GM21723 (cell line): Measurements from ENCODE around the gene ZFPM1.
A peak's percentile ranks its signal among the peaks of the same experiment; 100 is the strongest.

ENCODE experiments used
- ATAC-seq: cut with Tn5 transposase; IDR thresholded peaks from one replicate; pipeline ENCODE4 v1.9.1; 2021; ENCODE audit warnings: mild to moderate bottlenecking, moderate library complexity; ENCODE audit not compliant: unreplicated experiment

The ZFPM1 gene

DNA sequence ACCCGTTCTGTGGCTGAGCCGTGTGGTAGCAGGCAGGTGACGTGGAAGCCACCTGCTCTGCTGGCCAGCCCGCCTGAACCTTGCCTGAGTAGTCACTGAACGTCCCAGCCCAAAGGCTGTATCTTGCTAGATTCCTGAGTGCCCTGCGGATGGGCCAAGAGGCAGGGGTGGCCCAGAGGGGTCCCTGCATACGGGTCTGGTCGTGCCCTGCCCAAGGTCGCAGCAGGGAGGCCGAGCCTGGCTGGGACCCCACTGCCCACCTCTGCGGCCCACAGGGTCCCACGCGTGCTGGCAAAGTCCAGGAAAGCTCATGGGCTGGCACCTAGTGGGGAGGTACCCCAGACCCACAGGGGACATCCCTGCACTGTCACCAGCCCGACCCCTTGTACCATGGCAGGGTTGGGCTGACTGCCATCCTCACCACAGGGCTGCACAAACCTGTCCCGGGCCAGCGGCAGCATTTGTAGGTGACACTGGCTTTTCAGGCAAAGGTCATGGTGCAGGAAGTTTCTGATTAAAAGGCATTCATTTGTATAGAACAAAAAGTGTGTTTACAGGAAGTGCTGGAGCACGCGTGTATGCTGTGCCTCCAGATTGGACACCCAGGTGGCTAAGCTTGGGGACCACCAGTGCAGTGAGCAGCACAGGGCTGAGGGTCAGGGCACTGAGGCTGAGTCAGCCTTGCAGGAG, 72.0 kb downstream of the ZFPM1 start:
- no peak for ATAC-seq

DNA sequence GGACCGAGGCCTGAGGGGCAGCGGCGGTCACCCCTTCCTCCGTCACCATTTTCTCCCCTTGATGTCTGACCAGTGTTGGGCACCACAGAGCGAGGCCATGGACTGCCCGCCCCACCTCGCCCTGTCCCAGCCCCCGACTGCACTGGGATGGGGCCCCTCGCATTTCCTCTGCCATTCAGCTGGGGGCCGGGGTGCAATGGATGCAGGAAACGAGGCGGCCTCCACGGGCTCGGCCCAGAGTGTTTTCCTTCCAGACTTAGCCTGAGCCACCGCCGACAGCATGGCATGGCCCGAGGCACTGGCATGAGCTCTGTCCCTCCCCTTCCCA, 72.5 kb downstream of the ZFPM1 start:
- ATAC-seq: no peak

DNA sequence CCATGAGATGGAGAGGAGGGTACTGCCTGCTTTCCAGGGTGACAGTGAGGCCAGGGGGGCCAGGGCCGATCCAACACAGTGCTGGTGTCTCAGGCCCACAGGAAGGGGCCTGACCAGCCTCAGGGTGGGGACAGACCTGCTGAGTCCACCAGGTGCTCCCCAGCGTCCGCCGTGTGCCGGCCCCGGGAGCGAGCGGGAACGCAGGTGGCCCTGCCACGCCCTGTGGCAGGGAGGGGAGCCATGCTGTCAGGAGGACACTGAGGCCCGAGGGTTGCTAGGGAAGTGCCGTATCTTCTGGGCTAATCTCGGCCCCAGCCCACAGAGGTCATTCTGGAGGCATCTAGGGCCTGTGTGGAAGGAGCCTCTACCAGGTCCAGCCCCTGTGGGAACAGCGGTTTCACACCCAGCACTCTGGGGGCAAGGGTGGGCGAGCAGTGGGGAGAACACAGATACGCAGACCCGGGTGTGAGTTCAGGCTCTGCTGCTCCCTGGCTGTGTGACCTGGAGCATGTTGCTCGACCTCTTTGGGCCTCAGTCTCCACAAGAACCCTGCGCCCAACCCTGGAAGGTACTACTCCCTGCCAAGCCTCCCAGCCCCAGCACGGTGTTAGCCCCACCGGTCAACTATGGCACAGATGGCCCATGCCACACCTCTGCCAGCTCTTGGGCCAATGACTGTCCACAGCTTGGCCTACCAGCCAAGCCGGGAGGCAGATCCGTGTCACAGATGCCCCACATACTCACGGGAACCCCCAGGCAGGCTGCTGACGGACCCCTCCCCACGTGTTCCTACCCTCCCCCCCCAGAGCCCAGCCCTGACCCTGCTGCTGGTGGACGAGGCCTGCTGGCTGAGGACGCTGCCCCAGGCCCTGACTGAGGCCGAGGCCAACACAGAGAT, 73.2 kb downstream of the ZFPM1 start:
- ATAC-seq: no peak

DNA sequence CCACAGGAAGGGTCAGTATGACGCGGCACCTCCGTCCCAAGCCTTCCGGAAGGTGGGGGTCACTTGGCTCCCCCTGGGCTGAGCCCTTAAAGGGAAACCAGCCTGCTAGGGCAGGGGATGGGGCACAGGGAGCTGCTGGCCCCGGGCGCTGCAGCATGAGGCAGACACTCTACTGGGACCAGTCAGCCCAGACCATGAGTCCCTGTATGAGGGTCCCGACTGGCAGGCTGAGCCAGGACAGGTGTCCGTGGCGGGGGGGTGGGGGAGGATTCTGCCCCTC, 73.8 kb downstream of the ZFPM1 start:
- no peak for ATAC-seq

DNA sequence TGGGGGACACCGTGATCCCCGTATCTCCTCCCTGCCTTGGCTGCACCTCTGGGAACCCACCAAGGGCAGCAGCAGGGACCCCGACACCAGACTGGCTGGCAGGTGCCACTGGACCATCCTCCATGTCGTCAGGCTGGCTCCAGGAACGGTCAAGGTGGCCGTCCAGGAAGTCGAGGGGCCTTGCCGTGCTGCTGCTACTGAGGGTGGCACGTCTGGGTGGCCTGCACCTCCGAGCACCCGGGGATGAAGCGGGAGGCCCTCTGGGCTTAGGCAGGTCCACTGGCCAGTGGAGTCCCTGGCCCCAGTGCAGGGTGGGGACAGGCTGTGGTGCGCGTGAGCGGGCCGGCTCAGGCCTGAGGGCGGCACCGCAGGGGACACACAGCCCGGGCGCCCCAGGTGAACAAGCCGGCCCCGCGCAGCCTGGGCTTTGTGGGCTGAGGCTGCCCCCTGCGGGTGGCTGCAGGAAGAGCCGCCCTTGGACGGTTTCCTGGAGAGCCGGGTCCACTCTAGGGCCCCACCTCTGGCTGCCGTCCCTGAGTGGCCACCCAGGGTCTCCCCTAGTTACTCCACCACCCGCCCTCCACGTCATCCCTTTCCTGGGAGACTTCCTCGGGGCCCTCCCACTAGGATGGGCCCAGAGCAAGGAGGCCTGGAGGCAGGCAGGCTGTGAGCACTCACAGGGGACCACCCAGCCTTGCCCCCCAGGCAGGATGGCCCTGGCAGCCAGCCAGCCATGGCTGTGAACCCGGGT, 74.3 kb downstream of the ZFPM1 start:
- ATAC-seq: no peak

DNA sequence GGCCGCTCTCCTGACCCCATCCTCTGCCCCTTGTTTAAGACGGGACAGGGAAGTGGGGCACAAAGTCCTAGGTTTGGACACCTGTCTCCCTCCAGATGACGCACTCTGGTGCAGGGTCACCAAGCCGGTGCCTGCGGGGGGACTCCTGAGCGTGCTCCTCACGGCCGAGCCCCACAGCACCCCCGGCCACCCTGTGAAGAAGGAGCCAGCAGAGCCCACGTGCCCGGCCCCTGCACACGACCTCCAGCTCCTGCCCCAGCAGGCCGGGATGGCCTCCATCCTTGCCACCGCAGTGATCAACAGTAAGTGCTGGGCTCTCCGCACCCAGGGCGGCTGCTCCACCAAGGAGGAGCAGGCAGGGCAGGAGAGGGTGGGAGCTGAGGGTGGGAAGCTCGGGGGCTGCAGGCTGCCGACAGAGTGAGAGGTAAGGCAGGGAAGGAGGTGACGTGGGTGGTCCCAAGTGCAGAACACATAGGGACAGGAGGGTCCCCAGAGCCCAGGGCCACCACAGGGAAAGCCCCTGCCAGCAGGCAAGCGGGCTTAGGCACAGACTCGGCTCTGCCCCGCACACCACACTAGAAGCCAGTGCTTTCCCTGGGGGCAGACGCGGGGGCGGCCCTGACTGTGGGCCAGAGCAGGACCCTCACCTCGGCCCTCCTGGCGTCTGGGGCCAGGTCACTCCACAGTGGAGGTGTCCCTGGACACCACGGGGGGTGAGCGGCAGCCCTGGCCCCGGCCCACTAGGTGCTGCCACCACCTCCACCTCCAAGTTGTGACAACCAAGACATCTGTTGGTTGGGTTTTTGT, 75.1 kb downstream of the ZFPM1 start:
- no peak for ATAC-seq

DNA sequence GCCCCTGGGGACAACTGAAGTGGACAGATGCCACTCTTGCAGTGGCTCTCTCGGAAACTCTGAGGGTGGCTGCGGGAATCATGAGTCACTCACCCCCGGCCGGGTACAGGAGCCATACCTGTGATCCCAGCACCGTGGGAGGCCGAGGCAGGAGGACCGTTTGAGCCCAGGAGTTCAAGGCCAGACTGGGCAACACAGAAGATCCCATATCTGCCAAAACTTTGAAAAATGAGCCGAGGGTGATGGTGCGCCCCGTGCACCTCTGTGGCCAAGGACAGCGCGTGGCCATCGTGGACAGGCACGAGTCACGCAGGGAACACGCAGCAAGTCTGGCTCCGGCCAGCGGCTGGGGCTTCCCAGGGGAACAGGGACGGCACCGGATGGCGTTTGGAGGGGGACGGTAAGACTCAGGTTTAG, 75.8 kb downstream of the ZFPM1 start:
- no peak for ATAC-seq

DNA sequence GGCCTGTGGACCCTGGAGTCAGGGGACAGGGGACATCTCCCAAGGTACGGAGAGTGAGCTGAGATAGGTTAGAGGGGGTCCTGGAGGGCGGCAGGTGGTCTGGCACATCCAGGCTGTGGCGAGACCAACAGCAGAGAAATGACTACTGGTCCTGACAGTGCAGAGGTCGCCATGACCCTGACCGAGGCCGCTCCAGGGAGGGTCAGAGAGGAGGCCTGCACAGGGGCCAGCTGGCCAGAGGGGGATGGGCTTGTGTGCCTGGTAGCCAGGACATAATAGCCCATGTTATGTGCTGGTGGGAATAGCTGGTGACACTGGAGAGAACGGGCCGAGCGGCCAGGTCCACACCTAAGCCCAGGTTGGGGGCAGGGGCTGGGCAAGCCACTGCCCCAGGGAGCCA, 76.5 kb downstream of the ZFPM1 start:
- no peak for ATAC-seq

DNA sequence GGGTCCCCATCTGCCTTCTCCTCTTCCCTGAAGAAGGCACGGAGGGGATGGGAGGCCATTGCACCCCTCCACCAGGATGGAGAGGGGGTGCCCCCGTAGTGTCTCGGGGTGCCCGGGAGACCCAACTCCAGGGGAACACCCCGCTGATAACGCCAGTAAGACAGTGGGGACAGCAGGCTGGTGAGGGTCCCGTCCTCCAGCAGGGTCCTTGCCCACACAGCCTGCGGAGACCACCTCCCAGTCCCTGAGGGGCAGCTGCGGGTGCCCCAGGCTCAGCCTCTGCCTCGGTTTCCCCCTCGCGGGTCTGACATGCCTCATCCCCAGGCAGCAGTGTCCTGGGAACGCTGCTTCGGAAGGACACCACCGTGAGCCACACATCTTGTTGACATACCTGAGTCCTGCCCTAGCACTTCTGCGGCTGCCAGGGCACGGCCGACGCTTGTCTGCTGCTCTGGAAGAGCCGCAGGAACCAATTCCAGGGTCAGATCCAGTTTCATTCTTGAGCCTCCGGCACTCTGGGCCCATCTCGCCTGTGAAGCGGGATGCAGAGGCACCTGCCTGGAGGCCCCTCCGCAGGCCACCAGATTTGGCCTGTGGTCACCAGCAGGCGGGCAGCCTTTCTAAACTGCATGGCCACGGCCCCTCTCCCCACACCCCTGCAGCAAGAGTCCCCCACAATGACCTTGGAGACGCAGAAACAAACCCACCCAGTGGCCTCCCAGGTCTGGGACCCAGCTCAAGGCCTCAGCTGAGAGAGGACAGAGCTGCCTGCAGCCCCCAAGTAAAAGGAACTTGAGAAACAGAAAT, 77.2 kb downstream of the ZFPM1 start:
- no peak for ATAC-seq

DNA sequence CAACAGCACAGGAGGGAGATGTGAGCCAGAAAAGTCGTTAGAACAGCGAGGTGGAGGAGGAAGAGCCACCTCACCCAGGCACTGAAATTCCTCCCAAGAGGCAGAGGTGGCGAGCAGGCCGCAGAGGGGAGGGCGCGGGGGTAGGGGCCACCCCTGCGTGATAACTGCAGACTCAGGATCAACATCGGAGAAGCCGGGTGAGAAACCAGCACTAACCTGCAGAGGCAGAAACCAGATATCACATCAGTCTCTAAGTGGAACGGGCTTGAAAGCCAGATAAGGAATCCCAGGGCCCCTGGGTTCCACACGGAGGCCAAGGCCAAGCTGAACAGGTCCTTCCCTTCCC, 77.8 kb downstream of the ZFPM1 start:
- no peak for ATAC-seq

DNA sequence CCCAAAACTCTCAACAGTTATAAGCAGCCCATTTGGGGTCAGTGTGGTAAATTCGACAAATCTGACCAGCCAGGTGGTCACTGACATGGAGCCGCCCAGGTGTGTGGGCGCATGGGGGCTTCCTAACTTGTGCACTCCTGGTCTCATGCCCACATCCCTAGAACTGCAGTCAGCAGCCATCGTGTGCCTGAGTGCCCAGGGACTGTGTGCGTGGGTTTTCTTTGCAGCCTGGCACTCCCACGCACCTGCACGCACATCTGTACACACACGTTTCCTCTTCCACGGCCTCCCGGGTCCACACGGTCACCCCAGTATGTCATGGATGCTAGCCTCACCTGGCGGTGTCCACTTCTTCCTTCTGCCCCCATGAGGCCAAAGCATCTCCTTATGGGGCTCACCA, 78.3 kb downstream of the ZFPM1 start:
- ATAC-seq: no peak

DNA sequence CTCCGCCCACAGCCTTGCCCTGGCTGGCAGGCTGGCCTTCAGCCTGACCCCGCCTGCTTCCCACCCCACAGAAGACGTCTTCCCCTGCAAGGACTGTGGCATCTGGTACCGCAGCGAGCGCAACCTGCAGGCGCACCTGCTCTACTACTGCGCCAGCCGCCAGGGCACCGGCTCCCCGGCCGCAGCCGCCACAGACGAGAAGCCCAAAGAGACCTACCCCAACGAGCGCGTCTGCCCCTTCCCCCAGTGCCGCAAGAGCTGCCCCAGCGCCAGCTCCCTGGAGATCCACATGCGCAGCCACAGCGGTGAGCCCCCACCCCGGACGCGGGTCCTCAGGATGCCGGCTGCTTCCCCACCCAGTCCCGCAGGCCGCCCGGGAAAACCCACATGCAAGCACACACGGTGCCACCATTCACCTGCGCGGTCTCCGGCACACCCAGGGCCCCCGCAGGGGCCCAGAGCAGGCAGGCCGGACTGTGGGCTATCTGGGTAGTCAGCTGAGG, 78.9 kb downstream of the ZFPM1 start:
- ATAC-seq: no peak

DNA sequence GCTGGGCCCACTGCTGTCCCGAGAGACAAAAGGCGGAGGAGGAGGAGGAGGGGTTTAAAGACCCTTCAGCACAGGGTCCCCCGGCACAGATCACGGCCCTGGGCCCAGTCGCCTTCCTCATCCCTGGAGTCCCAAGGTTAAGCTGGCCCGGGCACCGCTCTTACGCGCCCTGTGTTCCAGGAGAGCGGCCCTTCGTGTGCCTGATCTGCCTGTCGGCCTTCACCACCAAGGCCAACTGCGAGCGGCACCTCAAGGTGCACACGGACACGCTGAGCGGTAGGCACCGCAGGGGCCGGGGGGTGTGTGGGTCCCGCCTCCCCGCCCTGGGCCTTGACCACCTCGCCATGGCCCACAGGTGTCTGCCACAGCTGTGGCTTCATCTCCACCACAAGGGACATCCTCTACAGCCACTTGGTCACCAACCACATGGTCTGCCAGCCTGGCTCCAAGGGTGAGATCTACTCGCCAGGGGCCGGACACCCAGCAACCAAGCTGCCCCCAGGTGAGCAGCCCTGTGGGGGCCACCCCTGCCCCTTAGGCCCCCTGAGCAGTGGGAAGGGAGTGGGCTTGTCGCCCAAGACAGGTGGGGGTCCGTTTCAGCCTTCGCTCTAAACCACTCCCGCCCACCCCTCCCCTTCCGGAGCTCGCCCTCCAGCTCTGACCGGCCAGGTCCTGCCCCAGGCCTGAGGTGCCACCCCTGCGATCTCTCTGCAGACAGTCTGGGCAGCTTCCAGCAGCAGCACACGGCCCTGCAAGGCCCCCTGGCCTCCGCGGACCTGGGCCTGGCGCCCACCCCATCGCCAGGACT, 79.6 kb downstream of the ZFPM1 start:
- no peak for ATAC-seq

DNA sequence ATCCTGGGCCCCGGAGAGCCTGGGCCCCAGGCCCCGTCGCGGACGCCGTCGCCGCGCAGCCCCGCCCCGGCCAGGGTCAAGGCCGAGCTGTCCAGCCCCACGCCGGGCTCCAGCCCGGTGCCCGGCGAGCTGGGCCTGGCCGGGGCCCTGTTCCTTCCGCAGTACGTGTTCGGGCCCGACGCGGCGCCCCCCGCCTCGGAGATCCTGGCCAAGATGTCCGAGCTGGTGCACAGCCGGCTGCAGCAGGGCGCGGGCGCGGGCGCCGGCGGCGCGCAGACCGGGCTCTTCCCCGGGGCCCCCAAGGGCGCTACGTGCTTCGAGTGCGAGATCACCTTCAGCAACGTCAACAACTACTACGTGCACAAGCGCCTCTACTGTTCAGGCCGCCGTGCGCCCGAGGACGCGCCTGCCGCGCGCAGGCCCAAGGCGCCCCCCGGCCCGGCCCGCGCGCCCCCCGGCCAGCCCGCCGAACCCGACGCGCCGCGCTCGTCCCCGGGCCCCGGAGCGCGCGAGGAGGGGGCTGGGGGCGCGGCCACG, 80.4 kb downstream of the ZFPM1 start:
- no peak for ATAC-seq

DNA sequence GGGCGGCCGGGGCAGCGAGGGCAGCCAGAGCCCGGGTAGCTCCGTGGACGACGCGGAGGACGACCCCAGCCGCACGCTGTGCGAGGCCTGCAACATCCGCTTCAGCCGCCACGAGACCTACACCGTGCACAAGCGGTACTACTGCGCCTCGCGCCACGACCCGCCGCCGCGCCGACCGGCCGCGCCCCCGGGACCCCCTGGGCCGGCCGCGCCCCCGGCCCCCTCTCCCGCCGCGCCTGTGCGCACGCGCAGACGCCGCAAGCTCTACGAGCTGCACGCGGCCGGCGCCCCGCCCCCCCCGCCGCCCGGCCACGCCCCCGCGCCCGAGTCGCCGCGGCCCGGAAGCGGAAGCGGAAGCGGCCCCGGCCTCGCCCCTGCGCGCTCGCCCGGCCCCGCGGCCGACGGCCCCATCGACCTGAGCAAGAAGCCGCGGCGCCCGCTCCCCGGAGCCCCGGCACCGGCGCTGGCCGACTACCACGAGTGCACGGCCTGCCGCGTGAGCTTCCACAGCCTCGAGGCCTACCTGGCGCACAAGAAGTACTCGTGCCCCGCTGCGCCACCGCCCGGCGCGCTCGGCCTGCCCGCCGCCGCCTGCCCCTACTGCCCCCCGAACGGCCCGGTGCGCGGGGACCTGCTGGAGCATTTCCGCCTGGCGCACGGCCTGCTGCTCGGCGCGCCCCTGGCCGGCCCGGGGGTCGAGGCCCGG, 81.0 kb downstream of the ZFPM1 start:
- ATAC-seq: peak; percentile 65

DNA sequence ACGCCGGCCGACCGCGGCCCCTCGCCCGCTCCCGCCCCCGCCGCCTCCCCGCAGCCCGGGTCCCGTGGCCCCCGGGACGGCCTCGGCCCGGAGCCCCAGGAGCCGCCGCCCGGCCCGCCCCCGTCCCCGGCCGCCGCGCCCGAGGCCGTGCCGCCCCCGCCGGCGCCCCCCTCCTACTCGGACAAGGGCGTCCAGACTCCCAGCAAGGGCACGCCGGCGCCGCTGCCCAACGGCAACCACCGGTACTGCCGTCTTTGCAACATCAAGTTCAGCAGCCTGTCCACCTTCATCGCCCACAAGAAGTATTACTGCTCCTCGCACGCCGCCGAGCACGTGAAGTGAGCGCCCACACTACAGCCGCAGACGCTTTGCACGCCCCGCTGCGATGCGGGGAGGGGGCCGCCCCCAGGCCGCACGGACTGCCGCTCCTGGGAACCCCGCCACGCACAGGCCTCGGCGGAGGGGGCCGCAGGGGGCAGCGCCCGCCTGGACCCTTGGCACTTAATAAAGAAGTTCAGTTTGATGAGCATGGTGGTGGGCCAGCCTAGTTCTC, 81.6 kb downstream of the ZFPM1 start:
- ATAC-seq: no peak

DNA sequence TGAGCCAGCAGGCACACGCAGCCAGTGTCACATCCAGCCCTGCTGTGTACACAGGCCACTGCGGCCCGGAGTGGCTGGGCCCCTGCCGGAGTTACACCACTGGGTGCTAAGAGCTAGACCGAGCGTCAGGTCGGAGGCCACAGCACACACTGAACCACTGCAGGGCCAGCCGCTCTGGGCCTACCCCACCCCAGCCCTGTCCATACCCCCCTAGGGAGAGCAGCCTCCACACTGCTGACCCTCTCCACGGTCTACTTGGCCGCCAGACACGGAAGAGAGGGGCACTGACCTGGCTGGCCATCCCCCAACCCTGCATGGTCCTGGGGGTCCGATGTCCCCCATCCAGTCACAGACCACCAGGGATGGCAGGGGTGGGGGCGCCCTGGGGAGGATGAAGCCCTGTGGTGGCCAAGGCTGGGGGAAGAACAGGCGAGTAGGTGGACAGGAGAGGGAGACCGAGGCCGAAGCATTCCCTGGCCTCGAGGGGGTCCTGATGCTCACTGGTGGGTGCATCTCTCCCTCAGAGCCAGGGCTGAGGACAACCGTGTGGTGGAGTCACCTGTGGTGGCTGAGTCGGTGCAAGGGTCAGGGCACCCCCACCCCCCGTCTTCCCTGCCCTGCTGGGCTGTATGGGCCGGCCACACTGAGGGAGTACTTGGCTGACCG, 82.2 kb downstream of the ZFPM1 start:
- no peak for ATAC-seq

DNA sequence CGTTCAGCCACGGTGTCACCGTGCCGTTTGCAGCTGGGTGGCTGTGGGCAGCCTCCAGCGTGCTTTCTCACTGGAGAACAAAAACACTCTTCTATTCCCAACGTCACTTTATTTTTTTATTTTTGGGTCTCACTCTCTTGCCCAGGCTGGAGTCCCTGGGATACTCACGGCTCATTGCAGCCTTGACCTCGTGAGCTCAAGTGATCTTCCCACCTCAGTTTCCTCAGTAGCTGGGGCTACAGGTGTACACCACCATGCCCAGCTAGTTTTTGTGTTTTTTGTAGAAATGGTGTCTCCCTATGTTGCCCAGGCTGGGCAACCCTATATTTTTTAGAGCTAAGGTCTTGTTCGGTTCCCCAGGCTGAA, 82.8 kb downstream of the ZFPM1 start:
- ATAC-seq: no peak
